KOPT-K1 (cell line): ENCODE data around the gene DCDC2B.

Source experiments
- H3K27ac ChIP-seq: fragments of 200-600 bp; sonication (generic); 2 replicates; pipeline ENCODE4 v1.5.1; 2016; ENCODE audit warnings: antibody characterized with exemption, mild to moderate bottlenecking, low read depth, low read length; ENCODE audit not compliant: poor library complexity, severe bottlenecking
- H3K36me3 ChIP-seq: fragments of 200-600 bp; sonication (generic); 2 replicates; pipeline ENCODE4 v1.5.1; 2017; ENCODE audit warnings: antibody characterized with exemption, mild to moderate bottlenecking, low read length, moderate library complexity; ENCODE audit not compliant: insufficient read depth
- H3K9me3 ChIP-seq: fragments of 200-600 bp; sonication (generic); 2 replicates; pipeline ENCODE4 v1.5.1; 2017; ENCODE audit warnings: antibody characterized with exemption, low read length, mild to moderate bottlenecking; ENCODE audit not compliant: insufficient read depth, poor library complexity, severe bottlenecking

The DCDC2B gene

DNA sequence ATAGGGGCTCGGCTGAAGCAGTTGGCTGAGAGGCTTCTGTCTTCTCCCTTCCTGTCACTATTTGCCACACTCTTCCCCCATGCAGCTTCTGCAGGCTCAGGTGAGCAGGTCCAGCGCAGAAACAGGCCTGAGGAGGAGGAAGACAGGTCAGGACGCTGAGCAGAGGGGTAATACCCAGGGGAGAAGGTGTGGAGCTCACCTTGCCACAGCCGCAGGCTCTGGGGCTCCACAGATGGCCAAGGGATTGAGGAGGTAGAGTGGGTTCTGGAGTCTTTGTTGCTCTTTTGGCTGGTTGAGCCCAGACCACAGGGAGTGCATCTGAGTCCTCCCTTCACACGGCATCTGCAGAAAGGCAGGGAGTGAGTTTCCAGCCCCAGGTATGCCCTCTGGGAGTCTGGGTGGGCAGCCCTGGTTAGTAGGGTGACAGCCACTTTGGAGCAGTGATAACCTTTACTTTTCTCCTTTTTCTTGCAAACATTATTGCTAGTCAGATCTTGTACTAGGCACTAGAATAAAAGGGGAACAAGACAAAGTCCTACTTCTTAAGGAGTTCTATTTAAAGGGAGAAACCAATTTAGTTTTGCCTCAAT, 23.0 kb downstream of the DCDC2B start:
- no peak overlapping the region for H3K27ac ChIP-seq
- peaks cover 64% of the 10 kb centered on the region for H3K36me3 ChIP-seq

GRCh38 chr1:32232558-32233304, 23.8 kb downstream of the DCDC2B start:
- no peaks in the 10 kb centered on the region for H3K9me3 ChIP-seq
- H3K27ac ChIP-seq: no peak overlapping the region
- peaks cover 56% of the 10 kb centered on the region for H3K36me3 ChIP-seq

More for the DNA sequence above, 23.0 kb downstream of the DCDC2B start:
- no peaks in the 10 kb centered on the region for H3K9me3 ChIP-seq

- H3K9me3 ChIP-seq: no peaks in the 10 kb centered on the region
- H3K36me3 ChIP-seq: peaks cover 35% of the 10 kb centered on the region
- no peak overlapping the region for H3K27ac ChIP-seq
These were observed 25.9 kb downstream of the DCDC2B start for GRCh38 chr1:32234792-32235191.

DNA sequence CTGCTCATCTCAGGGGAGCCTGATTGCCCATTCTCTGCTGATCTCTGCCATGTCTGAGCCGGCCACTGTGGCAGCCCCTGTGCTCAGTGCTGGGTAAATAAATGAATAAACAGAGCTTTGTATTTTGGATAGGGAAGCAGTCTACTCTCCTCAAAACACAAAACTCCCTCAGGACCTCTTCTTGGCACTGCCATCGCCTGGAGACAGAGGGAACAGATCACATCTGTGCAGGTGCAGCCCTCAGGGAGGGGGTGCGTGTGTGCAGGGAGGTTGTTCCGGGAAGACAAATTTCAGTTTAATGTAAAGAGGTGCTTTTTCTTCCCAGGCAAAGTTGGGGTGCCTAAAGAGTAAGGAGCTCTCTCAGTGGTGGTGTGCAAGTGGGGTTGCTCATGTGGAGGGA, 30.4 kb downstream of the DCDC2B start:
- Histone ChIP-seq H3K36me3 (peaks cover 5% of the 10 kb centered on the region; the same call in 1 of the 2 replicates), H3K9me3 (no peaks in the 10 kb centered on the region), H3K27ac (no peak overlapping the region)

DNA sequence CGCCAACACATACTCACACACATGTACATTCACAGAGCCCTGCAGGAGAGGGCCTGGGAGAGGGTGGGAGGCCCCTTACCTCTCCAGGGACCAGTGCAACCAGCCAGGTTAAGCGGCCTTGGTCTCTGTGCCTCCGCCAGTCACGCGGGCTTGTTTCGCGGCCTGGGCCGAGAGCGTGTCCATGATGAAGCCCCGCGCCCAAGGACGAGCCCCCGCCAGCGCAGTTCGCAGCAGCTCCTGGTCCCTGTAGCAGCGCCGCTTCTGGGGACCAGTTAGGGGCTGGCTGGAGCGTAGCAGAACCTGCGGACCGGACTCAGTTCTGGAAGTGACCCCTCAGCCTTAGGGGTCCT, 30.9 kb downstream of the DCDC2B start:
- H3K27ac ChIP-seq: no peak overlapping the region
- peaks cover under 1% of the 10 kb centered on the region; the same call in 1 of the 2 replicates for H3K36me3 ChIP-seq
- H3K9me3 ChIP-seq: no peaks in the 10 kb centered on the region

DNA sequence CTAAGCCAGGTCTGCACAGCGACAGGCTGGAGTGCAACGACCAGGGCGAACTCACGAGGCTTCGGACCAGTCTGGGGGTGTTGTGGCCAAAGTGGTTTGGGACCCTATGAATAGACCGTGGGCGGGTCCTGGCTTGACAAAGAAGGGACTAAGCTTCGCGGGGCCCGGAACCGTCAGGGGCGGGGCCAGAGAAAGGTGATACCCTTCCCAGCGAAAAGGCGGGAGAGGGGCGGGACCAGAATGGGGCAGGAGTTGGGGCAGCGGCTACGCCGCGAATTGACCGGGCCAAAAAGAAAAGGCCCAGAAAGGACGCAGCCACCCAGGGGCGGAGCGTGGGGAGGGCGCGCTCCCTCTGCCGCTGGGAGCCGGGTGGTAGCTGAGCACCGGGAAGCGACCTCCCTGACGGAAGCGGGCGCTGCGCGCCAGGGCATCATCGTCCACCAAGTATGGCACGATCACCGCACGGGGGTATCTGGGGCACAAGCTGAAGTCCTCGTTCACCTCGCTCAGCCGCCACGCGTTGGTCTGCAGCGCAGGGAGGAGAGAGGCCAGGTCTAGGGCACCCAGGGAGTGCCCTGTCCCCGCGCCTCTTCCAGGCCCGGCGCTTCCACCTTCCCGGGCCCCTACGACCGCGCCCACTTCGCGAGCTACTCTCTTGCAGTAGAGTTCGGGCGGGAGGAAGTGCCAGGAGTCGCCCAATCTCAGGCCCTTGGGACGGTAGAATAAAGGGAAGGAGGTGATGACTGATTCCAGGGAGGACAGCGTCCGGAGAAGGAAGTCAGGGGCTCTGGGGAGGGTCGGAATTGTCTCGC, 31.5 kb downstream of the DCDC2B start:
- Histone ChIP-seq H3K9me3 (no peaks in the 10 kb centered on the region), H3K36me3 (no peaks in the 10 kb centered on the region), H3K27ac (peak overlapping the region; percentile 35)

DNA sequence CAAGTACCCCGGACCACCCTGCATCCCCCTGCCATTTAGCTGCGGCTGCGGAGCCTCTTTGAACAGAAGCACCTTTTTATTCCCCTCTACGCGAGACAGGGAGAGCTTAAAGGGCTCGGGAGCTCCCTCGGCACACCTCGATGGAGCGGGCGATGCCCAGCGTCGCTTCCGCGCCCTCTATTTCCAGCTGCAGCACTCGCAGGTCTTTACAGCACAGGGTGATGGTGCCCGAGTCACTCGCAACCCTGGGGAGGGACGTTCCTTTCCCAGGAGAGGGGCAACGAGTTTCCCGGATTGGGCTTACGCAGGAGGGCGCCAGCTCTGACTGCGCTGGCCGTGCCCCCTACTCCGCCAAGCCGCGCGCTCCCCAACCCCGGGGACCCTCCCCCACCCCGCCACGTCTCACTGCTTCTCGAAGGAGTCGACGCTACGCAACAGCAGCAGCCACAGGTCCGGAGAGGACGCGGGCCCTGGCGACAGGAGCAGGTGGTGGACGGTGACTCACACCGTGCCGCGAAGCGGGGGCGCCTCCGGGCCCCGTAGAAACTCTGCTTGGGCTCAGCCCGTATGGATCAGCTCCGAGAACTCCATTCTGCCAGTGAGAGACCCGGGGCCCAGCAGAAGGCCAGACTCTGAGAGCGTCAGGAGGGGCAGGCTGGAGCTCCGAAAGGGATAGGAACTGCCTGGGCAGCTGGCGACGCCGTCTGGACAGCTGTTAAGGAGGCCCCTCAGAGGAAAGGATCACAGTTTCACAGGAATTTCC, 32.3 kb downstream of the DCDC2B start:
- H3K27ac ChIP-seq: no peak overlapping the region
- no peaks in the 10 kb centered on the region for H3K9me3 ChIP-seq

GRCh38 chr1:32242341-32242851, 33.5 kb downstream of the DCDC2B start:
- H3K9me3 ChIP-seq: no peaks in the 10 kb centered on the region
- no peaks in the 10 kb centered on the region for H3K36me3 ChIP-seq
- H3K27ac ChIP-seq: no peak overlapping the region

More for the DNA sequence above, 32.3 kb downstream of the DCDC2B start:
- H3K36me3 ChIP-seq: no peaks in the 10 kb centered on the region

DNA sequence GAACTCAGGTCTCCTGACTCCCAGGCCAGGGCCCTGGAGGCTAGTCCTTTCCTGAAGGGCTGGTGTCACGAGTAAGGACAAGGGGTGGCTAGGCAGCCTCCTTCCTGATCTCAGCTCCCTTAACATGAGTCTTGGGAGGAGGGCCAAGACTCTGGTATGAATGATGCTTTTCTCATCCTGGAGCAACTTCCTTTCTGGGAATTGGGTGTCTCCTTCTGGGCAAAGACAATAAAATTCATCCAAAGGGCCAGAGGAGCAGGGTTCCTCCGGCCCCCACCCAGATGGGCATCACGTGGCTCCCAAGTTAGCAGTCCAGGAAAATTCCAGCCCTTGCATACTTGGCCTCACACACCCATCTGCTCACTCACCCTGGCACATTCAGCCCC, 38.0 kb downstream of the DCDC2B start, which contains the start of gene FAM167B:
Gene FAM167B, plus strand, starts transcription at position 335 of the 386 bp plus-strand sequence. CDS start 200 bp downstream, outside the sequence.
- H3K27ac ChIP-seq: peak within 1 kb of the TSS; percentile 94
- H3K9me3 ChIP-seq: no peaks in the 10 kb centered on the region
- no peaks in the 10 kb centered on the region for H3K36me3 ChIP-seq

DNA sequence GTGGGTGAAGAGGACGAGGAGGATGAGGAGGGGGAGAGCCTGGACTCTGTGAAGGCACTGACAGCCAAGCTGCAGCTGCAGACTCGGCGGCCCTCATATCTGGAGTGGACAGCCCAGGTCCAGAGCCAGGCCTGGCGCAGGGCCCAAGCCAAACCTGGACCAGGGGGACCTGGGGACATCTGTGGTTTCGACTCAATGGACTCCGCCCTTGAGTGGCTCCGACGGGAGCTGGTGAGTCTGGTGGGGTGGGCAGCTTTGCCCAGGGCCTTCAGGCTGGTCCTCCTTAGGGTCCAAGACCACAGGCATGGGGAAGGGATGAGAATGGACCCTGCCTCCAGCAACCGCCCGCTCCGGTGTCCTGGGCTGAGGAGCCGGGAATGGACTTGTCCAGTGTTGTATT, 38.6 kb downstream of the DCDC2B start:
- Histone ChIP-seq H3K9me3 (no peaks in the 10 kb centered on the region), H3K36me3 (no peaks in the 10 kb centered on the region), H3K27ac (peak overlapping the region; percentile 94)

GRCh38 chr1:32247983-32248889, 39.3 kb downstream of the DCDC2B start:
- H3K36me3 ChIP-seq: no peaks in the 10 kb centered on the region
- peak overlapping the region; percentile 94 for H3K27ac ChIP-seq

DNA sequence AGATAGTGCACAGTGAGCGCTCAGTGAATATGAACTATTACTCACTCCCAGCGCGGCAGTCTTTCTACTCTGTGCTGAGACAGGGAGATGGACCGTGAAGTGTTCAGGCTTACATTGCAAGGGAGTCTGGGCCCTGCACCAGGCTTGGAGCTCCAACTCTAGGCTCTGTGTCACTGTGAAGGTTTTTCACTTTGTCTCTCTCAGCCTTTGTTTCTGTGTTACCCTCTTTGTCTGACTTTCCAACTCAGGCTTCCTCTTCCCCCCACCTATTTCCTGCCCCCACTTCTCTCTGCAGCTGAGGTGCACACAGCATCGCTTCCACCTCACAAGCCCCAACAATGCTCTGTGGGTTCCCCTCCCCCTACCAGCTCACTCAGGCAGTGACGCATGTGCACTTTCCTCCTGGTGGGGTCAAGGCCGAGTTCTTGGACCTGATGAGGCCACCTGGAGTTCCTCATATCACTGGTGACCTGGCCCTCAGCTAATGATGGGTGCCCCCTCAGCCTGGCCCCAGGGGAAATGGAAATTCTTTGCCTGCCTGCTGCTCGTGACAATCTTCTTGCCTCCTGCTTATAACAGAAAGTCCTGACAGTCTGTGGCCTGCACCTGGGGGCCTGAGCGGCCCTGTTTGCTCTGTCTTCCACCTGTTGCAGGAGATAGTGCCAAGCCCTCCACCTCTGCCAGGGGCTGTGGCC, 41.1 kb downstream of the DCDC2B start:
- H3K36me3 ChIP-seq: no peaks in the 10 kb centered on the region
- peak overlapping the region; percentile 94 for H3K27ac ChIP-seq
- H3K9me3 ChIP-seq: no peaks in the 10 kb centered on the region

More at GRCh38 chr1:32247983-32248889, 39.3 kb downstream of the DCDC2B start:
- H3K9me3 ChIP-seq: no peaks in the 10 kb centered on the region
